CD4-positive, alpha-beta T cell treated with Interleukin-4 for 1 hour (primary cell): ENCODE data around the gene MYO6.

Source experiments
- DNase-seq, 2 donors: peaks; one replicate each; pipeline ENCODE4 v3.0.0-alpha.2; 2020 to 2022

The MYO6 gene

GRCh38 chr6:75968143-75968542, 219.1 kb downstream of the MYO6 start:
- no peak for DNase-seq
